ENCODE data around the gene CWF19L2.

The CWF19L2 gene

DNA sequence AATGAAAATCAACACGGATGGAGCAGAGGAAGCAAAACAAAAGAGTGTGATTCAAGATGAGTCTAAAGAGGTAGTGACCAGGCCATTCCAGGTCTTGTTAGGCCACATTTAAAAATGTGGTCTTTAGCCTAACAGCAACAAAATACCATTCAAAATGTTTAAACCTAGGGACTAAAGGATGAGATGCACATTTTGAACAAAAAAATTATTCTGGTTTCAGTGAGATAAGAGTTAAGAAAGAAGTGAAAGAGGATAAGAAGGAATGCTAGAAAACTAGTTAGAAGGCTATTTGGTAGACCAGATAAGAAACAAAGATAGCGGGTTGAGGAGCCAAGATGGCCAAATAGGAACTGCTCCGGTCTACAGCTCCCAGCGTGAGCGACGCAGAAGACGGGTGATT lies 85.2 kb downstream of the CWF19L2 start:
- Histone ChIP-seq H3K27me3 (replicated peaks; ENCODE audit: control insufficient read depth, insufficient read depth, low read length) (no peaks in the 10 kb centered on the region), H3K4me3 (replicated peaks; ENCODE audit: low read depth, low read length) (no peak overlapping the region), H3K36me3 (ENCODE audit: control insufficient read depth, insufficient read depth, low read length) (no peaks in the 10 kb centered on the region)
- TF ChIP-seq, protein P1, sequence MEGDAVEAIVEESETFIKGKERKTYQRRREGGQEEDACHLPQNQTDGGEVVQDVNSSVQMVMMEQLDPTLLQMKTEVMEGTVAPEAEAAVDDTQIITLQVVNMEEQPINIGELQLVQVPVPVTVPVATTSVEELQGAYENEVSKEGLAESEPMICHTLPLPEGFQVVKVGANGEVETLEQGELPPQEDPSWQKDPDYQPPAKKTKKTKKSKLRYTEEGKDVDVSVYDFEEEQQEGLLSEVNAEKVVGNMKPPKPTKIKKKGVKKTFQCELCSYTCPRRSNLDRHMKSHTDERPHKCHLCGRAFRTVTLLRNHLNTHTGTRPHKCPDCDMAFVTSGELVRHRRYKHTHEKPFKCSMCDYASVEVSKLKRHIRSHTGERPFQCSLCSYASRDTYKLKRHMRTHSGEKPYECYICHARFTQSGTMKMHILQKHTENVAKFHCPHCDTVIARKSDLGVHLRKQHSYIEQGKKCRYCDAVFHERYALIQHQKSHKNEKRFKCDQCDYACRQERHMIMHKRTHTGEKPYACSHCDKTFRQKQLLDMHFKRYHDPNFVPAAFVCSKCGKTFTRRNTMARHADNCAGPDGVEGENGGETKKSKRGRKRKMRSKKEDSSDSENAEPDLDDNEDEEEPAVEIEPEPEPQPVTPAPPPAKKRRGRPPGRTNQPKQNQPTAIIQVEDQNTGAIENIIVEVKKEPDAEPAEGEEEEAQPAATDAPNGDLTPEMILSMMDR (IDR thresholded peaks at IDR 0.05; ENCODE audit: insufficient read depth, low read length, poor library complexity, severe bottlenecking): no peak
- no peak for DNase-seq (ENCODE audit: extremely low read depth, insufficient read length)

DNA sequence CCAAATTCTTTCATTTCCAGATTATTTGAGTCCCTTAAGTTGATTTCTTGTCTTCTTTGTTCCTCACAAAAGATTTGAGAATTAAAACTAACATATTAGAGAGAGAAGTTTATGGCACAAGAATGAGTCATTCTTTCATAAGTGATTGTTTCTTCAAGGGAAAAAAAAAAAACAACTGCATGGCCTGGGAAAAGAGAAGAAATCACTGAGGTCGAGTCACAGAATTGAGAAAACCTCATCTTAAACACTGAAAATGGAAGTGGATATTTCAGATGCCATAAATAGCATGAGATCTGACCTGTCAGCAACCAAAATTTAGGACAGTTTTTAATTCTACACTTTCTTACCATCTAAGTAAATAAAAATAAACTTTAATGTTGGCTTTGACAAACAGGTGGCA lies 87.2 kb downstream of the CWF19L2 start:
- Histone ChIP-seq H3K4me3 (replicated peaks; ENCODE audit: low read depth, low read length) (no peak overlapping the region), H3K27me3 (replicated peaks; ENCODE audit: control insufficient read depth, insufficient read depth, low read length) (no peaks in the 10 kb centered on the region), H3K36me3 (ENCODE audit: control insufficient read depth, insufficient read depth, low read length) (no peaks in the 10 kb centered on the region)
- TF ChIP-seq, protein P1 (IDR thresholded peaks at IDR 0.05; ENCODE audit: insufficient read depth, low read length, poor library complexity, severe bottlenecking): no peak
- no peak for DNase-seq (ENCODE audit: extremely low read depth, insufficient read length)

DNA sequence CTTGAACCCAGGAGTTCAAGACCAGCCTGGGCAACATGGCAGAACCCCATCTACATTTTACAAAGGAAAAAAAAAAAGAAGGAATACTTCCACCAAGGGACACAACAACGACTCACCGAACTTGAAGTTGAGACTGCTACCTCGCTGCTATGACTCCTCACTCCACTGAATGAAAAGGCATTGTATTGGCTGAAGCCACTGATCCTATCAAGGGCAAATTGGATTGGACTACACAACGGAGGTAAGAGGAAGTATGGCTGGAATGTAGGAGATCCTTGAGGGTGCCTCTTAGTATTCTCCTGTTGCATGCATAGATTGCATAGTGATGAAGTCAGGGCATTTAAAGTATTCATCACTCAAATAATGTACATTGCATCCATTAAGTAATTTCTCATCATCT lies 97.9 kb downstream of the CWF19L2 start:
- DNase-seq (ENCODE audit: extremely low read depth, insufficient read length): no peak
- Histone ChIP-seq H3K4me3 (replicated peaks; ENCODE audit: low read depth, low read length) (no peak overlapping the region), H3K27me3 (replicated peaks; ENCODE audit: control insufficient read depth, insufficient read depth, low read length) (no peaks in the 10 kb centered on the region), H3K36me3 (ENCODE audit: control insufficient read depth, insufficient read depth, low read length) (no peaks in the 10 kb centered on the region)
- TF ChIP-seq, protein P1 (IDR thresholded peaks at IDR 0.05; ENCODE audit: insufficient read depth, low read length, poor library complexity, severe bottlenecking): no peak

DNA sequence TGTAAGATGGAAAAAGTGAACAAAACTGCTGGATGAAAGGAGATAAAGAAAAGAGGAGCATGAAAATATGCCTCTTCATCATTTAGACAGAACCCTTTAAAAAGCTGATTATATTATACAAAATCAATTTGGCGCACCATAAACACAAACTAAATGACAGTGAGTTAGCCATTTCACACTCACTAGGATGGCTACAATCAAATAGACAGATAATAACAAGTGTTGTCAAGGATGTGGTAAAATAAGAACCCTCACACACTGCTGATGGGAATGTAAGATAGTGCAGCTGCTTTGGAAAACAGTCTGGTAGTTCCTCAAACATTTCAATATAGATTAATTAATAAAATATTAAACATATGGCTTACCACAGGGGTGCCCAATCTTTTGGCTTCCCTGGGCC lies 99.7 kb downstream of the CWF19L2 start:
- no peaks in the 10 kb centered on the region for H3K36me3 ChIP-seq (ENCODE audit: control insufficient read depth, insufficient read depth, low read length)

DNA sequence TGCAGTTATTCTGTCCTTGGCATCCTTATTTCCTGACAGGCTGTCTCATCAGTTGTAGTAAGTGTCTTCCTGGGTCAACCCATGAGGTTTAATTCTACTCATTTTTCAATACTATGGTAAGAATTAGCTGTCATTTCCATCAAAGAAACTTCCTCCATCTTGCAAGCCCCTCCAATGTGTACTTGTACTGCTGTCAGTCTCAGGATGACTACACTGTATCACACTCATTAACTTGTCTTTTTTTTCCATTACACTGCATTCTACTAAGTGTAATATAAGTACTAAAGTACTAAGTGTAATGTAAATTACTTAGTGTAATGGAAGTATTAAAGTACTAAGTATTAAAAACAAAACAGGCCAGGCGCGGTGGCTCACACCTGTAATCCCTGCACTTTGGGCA lies 102.8 kb downstream of the CWF19L2 start:
- no peak overlapping the region for H3K4me3 ChIP-seq (replicated peaks; ENCODE audit: low read depth, low read length)
- no peaks in the 10 kb centered on the region; the same call in 1 of the 2 replicates for H3K36me3 ChIP-seq (ENCODE audit: control insufficient read depth, insufficient read depth, low read length)
- TF ChIP-seq, protein P1 (IDR thresholded peaks at IDR 0.05; ENCODE audit: insufficient read depth, low read length, poor library complexity, severe bottlenecking): no peak
- no peak for DNase-seq (ENCODE audit: extremely low read depth, insufficient read length)
- no peaks in the 10 kb centered on the region for H3K27me3 ChIP-seq (replicated peaks; ENCODE audit: control insufficient read depth, insufficient read depth, low read length)

More for the DNA sequence above, 99.7 kb downstream of the CWF19L2 start:
- Histone ChIP-seq H3K4me3 (replicated peaks; ENCODE audit: low read depth, low read length) (no peak overlapping the region), H3K27me3 (replicated peaks; ENCODE audit: control insufficient read depth, insufficient read depth, low read length) (no peaks in the 10 kb centered on the region)
- no peak for DNase-seq (ENCODE audit: extremely low read depth, insufficient read length)
- TF ChIP-seq, protein P1 (IDR thresholded peaks at IDR 0.05; ENCODE audit: insufficient read depth, low read length, poor library complexity, severe bottlenecking): no peak

DNA sequence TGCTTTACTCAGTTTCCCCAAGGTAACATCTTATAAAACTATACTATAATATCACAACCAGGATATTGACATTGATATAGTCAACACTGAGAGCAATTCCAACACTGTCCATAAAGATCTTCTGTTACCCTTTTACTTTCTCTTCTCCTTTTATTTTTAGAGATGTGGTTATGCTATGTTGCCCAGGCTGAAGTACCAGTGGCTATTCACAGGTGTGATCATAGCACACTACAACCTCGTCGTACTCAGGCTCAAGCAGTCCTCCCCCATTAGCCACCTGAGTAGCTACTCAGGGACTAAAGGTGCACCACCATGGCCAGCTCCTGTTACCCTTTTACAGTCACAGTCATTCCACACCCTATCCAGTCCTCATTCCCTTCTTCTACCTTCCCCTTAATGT lies 119.7 kb downstream of the CWF19L2 start:
- Histone ChIP-seq H3K4me3 (replicated peaks; ENCODE audit: low read depth, low read length) (no peak overlapping the region), H3K36me3 (ENCODE audit: control insufficient read depth, insufficient read depth, low read length) (no peaks in the 10 kb centered on the region), H3K27me3 (replicated peaks; ENCODE audit: control insufficient read depth, insufficient read depth, low read length) (no peaks in the 10 kb centered on the region)
- DNase-seq (ENCODE audit: extremely low read depth, insufficient read length): no peak
- TF ChIP-seq, protein P1 (IDR thresholded peaks at IDR 0.05; ENCODE audit: insufficient read depth, low read length, poor library complexity, severe bottlenecking): no peak

All from GM06990 (cell line).